ENCODE results near the gene ASCL2.

The ASCL2 gene

DNA sequence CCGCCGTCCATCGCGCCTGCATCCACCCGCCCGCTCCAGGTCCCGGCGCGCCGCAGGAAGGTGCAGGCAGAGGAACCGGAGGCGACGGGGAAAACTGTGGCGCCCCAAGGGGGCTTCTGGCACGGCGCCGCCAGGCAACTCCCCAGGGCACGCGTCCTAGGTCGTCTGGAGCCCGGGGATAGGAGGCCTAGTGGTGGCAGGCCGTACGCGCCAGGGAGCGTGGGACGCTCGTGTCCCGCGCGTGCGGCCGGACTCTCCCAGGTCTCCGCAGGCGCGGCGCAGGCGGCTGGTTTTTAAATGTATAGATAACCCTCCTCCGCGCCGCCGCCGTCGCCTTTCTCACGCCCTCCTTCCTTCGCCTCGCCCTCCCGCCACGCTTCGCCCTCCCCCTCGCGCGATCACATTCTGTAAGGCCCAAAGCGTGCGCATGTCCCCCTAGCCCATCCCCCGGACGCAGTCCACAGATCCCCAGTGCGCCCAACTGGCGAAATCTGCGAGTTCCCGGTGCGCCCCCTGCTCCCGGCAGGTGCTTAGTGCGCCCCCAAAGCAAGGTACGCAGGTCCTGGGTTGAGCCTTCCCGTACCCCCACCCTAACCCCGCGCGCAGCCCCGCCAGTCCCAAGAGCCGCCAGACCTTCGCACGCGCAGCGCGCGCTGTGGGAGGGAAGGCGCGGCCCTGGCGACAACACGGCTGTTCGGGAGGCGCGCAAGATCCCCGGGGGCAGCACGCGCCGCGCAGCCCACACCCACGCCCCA lies at the start of gene ASCL2:
Gene ASCL2, minus strand, starts transcription at position 267 of the 755 bp plus-strand sequence. Its CDS starts 256 bp downstream, at position 11.
- peak within 1 kb of the TSS; percentile 37 for H3K27ac ChIP-seq
- DNase-seq (ENCODE audit: low read depth, low spot score), result no peak

- no peak for DNase-seq (ENCODE audit: low read depth, low spot score)
These were observed 49.5 kb upstream of the ASCL2 start for GRCh38 chr11:2319791-2320472.

GRCh38 chr11:2318707-2319106 lies 48.3 kb upstream of the ASCL2 start:
- H3K27ac ChIP-seq, result no peak overlapping the region
- no peak for DNase-seq (ENCODE audit: low read depth, low spot score)

More at GRCh38 chr11:2319791-2320472, 49.5 kb upstream of the ASCL2 start:
- H3K27ac ChIP-seq, result no peak overlapping the region

- H3K27ac ChIP-seq, result no peak overlapping the region
- no peak for DNase-seq (ENCODE audit: low read depth, low spot score)
These were observed 47.7 kb upstream of the ASCL2 start for GRCh38 chr11:2318123-2318522.

- no peak overlapping the region for H3K27ac ChIP-seq
- no peak for DNase-seq (ENCODE audit: low read depth, low spot score)
These were observed 47.1 kb upstream of the ASCL2 start for GRCh38 chr11:2317354-2318050.

GRCh38 chr11:2316963-2317244 lies 46.5 kb upstream of the ASCL2 start:
- DNase-seq (ENCODE audit: low read depth, low spot score), result no peak
- no peak overlapping the region for H3K27ac ChIP-seq

DNA sequence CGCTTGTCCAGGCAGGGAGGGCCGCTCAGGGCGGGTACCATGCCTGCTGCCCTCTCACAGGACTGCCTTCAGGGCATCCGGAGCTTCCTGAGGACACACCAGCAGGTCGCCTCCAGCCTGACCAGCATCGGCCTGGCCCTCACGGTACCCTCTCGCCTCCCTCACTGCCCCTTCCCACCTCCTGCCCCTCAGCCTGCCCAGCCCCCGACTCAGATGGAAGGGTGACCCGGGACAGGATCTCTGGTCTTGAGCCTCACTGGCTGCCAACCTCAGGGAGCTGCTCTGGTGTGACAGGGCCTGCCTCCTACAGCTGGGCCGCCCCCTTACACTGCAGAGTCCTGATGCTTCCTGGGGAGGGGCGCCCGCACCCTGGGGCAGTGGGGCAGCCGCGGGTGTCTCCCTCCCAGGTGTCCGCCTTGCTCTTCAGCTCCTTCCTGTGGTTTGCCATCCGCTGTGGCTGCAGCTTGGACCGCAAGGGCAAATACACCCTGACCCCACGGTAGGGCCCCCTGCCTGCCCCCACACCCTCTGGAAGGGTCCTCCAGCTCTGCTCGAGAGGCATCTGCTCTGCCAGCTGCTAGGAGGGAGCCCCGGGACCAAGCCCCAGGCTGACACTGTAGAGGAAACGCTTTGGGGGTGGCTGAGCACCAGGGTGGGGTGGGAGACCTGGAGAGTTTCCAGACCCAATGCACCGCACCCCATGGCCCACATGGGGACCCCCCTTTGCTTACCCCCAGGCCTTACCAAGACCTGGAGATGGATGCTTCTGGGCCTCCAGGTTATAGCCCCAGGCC lies 46.0 kb upstream of the ASCL2 start:
- no peak for DNase-seq (ENCODE audit: low read depth, low spot score)
- no peak overlapping the region for H3K27ac ChIP-seq

- DNase-seq (ENCODE audit: low read depth, low spot score), result no peak
These were observed 45.2 kb upstream of the ASCL2 start for GRCh38 chr11:2315395-2316168.

DNA sequence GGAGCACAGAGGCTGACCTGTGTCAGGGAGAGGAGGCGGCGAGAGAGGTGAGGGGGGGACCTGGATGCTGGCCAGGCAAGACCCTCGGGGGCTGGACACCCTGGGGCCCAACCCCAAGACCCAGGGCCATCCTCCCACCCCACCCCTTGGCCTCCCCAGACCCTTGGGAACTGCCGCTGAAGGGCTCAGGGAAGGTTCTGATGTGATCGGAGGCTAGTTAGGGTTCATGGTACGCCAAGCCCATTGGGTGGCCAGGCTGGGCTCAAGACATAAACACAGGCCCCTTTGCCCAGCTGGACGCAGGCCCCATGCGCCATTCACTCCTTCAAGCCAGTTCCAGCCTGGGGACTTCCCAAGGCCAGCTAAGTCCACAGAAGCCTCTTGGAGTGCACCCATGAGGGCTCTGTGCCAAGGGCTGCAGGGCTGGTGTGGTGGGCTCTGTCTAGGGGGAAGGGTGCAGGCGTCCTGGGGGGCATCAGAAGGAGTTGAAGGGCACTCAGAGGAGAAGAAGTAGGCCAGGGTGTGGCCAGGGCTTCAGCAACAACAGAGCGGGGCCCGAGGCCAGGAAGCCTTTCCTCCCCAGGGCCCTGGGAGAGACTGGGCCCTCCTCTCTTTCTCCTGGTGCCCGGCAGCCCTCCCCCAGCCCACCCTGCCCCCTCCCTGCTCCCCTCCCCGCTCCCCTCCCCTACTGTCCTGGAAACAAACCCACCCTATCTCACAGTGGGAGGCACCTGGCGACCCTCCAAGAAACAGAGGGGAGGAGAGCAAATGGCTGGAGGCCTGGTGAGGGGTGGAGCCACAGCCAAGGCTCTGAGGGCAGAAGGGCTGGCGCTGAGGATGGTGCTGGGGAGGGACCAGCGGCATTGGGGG lies 44.4 kb upstream of the ASCL2 start:
- DNase-seq (ENCODE audit: low read depth, low spot score), result no peak
- no peak overlapping the region for H3K27ac ChIP-seq

More at GRCh38 chr11:2315395-2316168, 45.2 kb upstream of the ASCL2 start:
- no peak overlapping the region for H3K27ac ChIP-seq

DNA sequence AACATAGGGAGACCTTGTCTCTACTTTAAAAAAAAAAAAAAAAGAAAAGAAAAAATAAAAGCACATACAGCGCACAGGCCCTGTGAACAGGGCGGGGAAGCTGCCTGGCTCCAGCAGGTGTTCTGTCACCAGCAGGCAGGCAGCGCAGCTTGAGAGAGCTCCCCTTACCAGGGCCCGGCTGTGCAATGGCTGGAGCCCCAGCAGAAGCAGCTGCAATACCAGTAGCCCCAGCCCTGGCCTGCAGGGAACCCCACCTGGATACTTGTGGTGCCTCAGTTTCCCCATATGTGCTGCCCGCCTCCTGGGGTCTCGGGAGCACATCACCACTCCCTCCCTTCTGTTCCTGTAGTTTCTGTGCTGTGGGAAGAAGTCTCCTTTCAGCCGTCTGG lies 43.7 kb upstream of the ASCL2 start:
- H3K27ac ChIP-seq, result no peak overlapping the region
- DNase-seq (ENCODE audit: low read depth, low spot score), result no peak

- H3K27ac ChIP-seq, result no peak overlapping the region
- DNase-seq (ENCODE audit: low read depth, low spot score), result no peak
These were observed 42.9 kb upstream of the ASCL2 start for GRCh38 chr11:2313051-2313951.

GRCh38 chr11:2312232-2313042 lies 42.0 kb upstream of the ASCL2 start:
- no peak overlapping the region for H3K27ac ChIP-seq
- DNase-seq (ENCODE audit: low read depth, low spot score), result no peak

GRCh38 chr11:2311353-2312133 lies 41.2 kb upstream of the ASCL2 start:
- no peak overlapping the region for H3K27ac ChIP-seq
- no peak for DNase-seq (ENCODE audit: low read depth, low spot score)

DNA sequence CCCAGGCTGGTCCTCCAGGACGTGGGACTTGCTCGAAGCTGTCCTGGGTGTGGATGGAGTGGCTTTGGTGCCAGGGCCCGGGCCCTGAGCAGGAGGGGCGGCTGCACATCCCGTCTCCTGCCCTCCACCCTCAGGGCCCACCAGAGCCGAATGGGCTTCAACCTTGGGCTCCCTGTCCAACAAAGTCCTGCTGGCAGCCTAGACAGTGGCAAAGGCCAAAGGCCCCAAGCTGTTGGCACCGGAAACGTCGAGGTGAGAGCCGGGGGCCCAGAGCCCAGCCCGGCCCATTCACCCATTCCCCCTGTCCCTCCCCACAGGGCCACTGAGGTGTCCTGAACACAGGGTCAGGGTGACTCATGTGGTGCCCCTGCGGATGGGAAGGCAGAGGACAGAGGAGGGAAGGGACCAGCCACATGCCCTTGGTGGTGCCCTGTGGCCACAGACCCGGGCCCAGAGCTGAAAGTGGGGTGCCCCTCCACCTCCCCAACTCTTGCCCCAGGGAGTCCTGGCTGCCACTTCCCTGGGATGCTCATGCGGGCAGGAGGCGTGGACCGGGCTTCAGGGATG lies 40.5 kb upstream of the ASCL2 start:
- DNase-seq (ENCODE audit: low read depth, low spot score), result no peak
- H3K27ac ChIP-seq, result no peak overlapping the region

GRCh38 chr11:2310073-2310785 lies 39.8 kb upstream of the ASCL2 start:
- no peak for DNase-seq (ENCODE audit: low read depth, low spot score)
- H3K27ac ChIP-seq, result no peak overlapping the region

Measured in epithelial cell of prostate (primary cell).